PFSK-1 (cell line): ENCODE data around the gene LTO1.

Experiments used
- FOXP2 ChIP-seq: optimal IDR thresholded peaks from 2 replicates; pipeline ENCODE3; 2011; ENCODE audit warnings: borderline replicate concordance, control low read depth, inconsistent platforms; ENCODE audit not compliant: insufficient read depth; ENCODE audit errors: extremely low read length, extremely low read depth
- POLR2AphosphoS5 ChIP-seq: IDR thresholded peaks from 2 replicates; pipeline ENCODE4 v1.6.1; 2012; ENCODE audit warnings: low read depth, mild to moderate bottlenecking, control low read depth, low read length, moderate library complexity
- REST ChIP-seq, 2 experiments: IDR thresholded peaks; 2 replicates each; pipeline versions ENCODE4 v1.6.1 to v1.8.0; 2011 to 2012; ENCODE audit warnings: low read depth in 2 of 2, low read length in 2 of 2, control low read depth in 1 of 2, inconsistent platforms in 1 of 2, mild to moderate bottlenecking in 1 of 2, moderate library complexity in 1 of 2; ENCODE audit not compliant: insufficient read depth in 1 of 2
- SIN3A ChIP-seq: IDR thresholded peaks from 2 replicates; pipeline ENCODE4 v1.6.1; 2012; ENCODE audit warnings: mild to moderate bottlenecking, low read length, moderate library complexity, borderline replicate concordance; ENCODE audit not compliant: insufficient read depth
- TAF1 ChIP-seq: IDR thresholded peaks from 2 replicates; pipeline ENCODE4 v1.6.1; 2012; ENCODE audit warnings: low read length, control low read depth, borderline replicate concordance; ENCODE audit not compliant: insufficient read depth

Gene LTO1

GRCh38 chr11:69666752-69667536 lies 8.2 kb downstream of the LTO1 start:
- TF ChIP-seq SIN3A (no peak), POLR2AphosphoS5 (no peak), REST (IDR thresholded peaks at IDR 0.05; ENCODE audit: insufficient read depth in 1 of 2, low read depth in 2 of 2, low read length in 2 of 2) (no peak), TAF1 (no peak), FOXP2 (no peak)

GRCh38 chr11:69666261-69666660 lies 8.9 kb downstream of the LTO1 start:
- TF ChIP-seq TAF1 (no peak), POLR2AphosphoS5 (no peak), REST (IDR thresholded peaks at IDR 0.05; ENCODE audit: insufficient read depth in 1 of 2, low read depth in 2 of 2, low read length in 2 of 2) (no peak), SIN3A (no peak)

- no peak for TF ChIP-seq TAF1
- TF ChIP-seq POLR2AphosphoS5, result no peak
- TF ChIP-seq FOXP2, result no peak
- TF ChIP-seq REST (IDR thresholded peaks at IDR 0.05; ENCODE audit: insufficient read depth in 1 of 2, low read depth in 2 of 2, low read length in 2 of 2), result no peak
- no peak for TF ChIP-seq SIN3A
Observed at GRCh38 chr11:69665669-69666068, 9.5 kb downstream of the LTO1 start.

GRCh38 chr11:69664901-69665300 lies 10.3 kb downstream of the LTO1 start:
- TF ChIP-seq FOXP2 (no peak), REST (IDR thresholded peaks at IDR 0.05; ENCODE audit: insufficient read depth in 1 of 2, low read depth in 2 of 2, low read length in 2 of 2) (no peak), SIN3A (no peak), TAF1 (no peak), POLR2AphosphoS5 (no peak)

GRCh38 chr11:69664103-69664775 lies 10.9 kb downstream of the LTO1 start:
- no peak for TF ChIP-seq TAF1
- no peak for TF ChIP-seq REST (IDR thresholded peaks at IDR 0.05; ENCODE audit: insufficient read depth in 1 of 2, low read depth in 2 of 2, low read length in 2 of 2)
- TF ChIP-seq SIN3A, result no peak
- TF ChIP-seq FOXP2, result no peak
- no peak for TF ChIP-seq POLR2AphosphoS5
